GM18870 (cell line): ENCODE measurements around the gene SAE1.

Experiments
- ATAC-seq: cut with Tn5 transposase; IDR thresholded peaks from one replicate; pipeline ENCODE4 v1.9.1; 2021; ENCODE audit warnings: moderate library complexity; ENCODE audit not compliant: unreplicated experiment

SAE1 gene

DNA sequence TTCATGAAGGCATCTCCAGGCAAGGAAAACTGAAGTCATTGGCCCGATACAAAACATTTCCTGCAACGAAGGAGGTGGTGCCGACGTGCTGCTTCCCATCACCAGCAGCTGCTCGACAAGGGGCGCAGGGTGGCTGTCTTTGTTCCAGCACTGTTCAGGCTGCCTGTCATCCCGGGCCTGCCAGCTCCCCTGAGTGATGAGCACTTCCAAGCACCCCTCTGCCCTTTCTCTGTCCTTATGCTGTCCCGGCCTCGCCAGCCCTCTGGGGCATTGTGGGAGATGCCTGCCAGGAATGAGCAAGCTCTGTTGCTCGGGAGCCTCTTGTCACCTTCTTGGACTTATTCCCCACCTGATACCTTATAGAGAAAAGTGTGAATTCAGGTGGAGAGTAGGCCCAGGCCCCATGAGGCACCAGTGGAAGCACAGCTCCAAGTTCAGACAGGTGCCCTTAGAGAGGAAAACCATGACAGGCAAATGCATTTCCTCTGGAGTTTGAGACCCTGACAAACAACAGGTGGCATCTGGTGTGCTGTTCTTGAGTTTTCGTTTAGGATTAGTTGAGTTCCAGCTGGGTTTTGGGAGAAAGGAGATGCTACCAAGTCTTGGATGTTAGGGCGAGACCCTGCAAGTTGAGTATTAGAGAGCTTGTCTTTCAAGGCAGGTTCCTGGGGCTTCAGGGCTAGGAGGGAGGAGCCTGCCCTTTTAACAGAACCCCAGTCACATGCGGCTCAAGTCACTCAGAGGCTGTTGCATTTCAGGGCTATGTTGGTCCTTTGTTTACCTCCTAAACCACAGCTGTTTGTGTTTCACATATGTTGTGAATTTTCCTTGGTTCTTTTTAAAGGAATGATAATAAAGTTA lies 78.9 kb downstream of the SAE1 start:
- no peak for ATAC-seq

DNA sequence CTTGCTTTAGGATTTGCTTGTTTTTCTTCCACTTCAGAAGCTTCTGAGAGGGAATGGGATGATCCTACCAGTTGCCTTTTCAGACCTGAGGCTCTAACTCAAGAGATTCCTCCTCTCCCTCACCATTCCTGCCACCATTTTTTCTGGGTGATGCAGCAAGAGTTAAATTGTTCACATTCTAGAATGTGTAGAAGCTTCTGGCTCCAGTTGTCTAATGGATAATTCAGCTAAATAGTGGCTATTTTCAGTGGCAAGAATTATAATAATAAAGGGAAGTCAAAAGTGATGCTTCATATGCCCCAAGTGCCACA lies 79.5 kb downstream of the SAE1 start:
- ATAC-seq: no peak

DNA sequence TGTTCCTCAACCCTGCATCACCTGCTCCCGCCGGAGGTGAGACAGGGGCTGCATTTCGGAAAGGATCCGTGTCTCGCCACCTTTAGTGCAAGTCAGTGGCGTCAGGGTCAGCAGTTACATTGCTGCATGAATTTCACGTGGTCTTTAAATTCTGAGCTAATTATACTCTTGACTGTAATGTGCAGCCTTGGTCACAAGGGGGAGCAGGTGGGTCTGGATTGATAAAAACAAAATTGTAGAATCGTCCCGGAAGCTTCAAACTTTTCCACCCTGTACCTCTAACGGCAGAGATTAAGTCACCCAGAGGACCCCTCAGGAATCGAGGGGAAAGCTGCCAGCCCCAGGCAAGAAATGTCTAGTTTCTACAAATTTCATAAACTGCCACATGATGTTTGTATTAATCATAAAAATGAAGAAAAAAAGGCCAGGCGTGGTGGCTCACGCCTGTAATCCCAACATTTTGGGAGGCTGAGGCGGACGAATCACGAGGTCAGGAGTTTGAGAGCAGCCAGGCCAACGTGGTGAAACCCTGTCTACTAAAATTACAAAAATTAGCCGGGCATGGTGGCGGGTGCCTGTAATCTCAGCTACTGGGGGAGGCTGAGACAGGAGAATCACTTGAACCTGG lies 80.2 kb downstream of the SAE1 start:
- no peak for ATAC-seq

DNA sequence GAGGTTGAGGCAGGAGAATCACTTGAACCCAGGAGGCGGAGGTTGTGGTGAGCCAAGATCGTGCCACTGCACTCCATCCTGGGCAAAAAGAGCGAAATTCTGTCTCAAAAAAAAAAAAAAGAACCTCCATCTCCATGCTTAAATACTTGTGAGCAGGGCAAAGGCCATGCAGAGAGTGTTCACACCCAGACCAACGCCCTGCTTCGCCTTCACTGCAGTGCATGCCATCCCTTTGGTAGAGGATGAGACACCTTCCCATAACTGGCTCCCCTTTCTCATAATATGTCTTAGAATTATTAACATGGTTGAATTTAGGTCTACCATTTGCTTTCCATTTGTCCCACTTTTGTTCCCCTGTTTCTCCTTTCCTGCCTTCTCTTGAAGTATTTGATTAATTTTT lies 84.9 kb downstream of the SAE1 start:
- no peak for ATAC-seq

DNA sequence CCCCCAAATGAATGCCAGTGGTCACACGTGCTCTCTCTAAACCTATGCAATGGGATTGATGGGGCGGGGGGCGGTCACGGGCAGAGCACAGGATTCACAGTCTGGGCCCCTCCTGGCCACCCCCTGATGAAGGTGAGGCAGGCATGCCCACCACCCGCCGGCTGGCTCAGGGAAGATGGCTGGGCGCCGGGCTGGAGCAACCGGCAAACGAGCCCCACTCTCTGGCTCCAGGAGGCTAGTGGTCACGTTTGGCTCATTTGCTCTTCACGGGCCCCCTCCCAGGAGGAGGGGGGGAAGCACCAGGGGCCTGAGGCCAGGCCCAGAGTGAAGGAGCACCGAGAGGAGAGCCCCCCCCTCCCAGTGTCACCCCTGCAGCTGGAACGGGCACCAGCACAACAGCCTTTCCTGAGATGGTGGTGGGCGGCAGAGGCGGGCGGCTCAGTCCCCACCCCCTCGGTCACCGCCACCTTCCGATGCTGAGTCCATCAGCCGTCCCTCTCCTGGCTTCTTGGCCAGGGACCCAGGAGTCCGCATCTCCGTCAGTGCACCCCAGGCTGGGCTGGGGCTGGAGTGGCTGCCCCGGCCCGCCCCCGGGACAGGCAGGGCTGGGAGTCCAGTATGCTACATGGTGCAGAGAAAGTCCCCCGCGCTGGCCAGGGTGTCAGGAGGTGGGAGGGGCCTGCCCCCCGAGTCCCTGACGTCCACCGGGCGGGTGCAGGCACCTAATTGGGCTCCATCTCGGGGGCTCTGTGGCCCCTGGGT lies 90.6 kb downstream of the SAE1 start:
- no peak for ATAC-seq

DNA sequence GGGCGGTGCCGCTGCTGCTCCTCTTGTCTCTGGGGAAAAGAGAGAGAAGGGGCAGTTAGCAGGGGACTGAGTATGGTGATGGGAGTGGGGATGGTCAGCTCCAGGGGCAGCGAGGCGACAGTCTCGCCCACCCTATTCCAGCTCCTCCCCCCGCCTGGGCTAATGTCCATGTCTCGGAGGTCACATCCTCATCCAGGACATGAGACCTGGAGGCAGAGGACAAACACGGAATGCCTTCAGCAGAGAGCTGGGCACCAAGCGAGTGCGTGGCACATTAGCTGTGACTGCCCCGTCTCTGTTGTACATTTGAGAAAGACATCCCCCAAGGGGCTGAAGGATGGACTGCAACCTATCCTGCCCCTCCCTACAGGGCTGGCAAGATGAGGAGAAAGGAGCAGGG lies 91.3 kb downstream of the SAE1 start:
- ATAC-seq: no peak

DNA sequence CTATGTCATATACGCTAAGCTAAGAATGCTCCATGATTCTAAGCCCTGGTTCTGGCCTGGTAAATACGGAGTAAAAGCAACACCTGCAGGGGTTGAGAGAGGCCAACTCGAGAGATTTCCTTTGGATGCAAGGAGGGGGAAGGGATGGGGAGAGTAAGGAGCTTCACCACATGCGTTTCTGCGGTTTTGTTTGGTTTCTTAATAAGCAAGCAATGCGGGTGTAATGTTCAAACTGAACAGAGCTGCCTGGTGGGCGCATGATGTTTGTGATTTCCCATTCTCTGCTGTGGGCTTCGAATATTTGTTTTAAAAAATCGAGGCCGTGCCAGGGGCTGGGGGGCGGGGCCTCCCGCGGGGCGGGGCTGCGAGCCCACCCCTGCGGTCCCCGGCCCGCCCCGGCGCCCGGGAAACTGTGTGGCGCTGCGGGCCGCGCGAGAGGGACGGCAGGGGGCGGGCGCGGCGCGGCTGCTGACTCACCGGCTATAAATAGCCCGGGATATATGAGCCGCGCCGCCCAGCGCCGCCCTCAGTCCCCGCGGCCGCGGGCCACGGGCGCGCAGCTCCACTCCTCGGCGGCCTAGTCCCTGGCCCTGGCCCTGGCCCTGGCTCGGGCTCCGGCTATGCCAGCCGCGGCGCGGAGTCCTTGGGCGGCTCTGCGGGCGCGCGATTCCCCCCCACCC lies 95.3 kb downstream of the SAE1 start:
- ATAC-seq: no peak

DNA sequence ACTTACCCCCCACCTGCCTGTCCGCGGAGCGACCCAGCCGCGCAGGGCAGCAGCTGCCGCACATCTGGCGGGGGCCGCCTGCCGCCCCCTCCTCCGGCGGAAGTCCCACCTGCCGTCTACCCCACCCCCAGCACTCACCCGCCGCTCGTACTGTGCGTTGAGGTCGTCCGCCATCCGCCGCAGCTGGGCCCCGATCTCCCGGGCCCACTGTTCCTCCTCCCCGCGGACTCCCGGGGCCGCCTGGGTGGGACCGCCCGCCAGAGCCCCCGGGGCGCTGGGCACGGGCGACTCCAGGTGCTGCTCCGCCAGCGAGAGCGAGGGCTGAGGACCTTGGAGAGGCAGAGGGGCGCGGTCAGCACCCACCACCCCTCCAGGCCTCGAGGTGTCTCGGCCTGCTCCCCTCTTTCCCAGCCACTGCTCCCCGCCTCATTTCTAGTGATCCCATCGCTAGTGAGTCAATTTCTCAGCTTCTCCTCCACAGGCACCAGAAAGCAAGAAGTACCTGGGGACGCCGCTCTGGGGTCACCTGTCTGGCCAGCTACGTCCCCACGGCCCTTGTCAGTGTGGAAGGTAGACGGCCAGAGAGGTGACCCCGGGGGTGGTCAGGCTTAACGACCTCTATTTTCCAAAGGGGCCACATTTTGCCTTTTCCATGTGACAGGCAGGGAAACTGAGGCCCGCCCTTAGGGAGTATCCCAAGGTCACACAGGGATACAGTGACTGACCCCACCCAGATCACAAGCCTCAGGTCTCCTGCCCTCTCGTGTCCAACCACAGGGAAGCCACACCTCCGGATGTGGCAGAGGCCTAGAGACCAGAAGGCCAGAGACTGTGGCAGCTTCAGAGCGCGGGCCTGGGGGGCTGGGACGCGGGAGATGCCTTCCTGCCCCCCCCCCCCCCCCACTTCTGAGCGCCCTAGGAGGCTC lies 96.1 kb downstream of the SAE1 start:
- ATAC-seq: no peak

DNA sequence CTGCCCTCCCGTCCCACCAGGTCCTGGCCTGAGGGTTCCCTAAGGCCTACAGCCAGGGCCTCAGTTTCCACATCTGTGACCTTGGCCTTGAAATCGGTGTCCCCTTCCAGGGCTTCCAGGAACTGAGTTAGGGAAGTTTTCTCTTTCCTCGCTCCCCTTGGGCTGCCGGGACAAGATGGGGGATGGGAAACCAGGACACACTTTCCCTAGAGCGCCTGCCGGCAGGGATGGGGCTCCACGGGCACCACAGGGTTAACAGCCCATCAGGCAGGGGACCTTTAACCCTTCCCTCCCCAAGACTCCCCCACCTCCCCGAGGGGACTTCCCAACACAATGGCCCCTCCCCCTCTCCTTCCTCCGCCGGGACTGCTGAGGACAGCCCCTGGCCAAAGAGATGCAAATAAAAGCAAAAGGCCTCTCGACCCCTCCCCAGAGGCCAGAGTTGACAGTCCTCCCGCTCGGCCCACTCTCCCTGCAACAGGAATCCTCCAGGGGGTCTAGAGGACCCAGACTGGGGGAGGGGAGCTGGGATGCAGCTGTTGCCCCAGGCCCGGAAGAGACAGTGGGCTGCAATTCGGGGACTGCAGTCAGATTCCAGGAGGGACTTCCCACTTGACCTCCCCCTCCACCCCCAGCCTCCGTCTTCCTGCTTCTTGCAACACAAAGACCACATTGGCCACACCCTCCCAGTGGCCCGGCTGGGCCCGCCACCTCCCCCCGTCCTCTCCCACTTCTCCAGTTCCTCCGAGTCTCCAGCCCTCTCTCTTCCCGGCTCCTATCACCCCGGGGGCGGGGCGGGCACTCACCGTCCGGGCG lies 96.9 kb downstream of the SAE1 start:
- ATAC-seq: no peak

DNA sequence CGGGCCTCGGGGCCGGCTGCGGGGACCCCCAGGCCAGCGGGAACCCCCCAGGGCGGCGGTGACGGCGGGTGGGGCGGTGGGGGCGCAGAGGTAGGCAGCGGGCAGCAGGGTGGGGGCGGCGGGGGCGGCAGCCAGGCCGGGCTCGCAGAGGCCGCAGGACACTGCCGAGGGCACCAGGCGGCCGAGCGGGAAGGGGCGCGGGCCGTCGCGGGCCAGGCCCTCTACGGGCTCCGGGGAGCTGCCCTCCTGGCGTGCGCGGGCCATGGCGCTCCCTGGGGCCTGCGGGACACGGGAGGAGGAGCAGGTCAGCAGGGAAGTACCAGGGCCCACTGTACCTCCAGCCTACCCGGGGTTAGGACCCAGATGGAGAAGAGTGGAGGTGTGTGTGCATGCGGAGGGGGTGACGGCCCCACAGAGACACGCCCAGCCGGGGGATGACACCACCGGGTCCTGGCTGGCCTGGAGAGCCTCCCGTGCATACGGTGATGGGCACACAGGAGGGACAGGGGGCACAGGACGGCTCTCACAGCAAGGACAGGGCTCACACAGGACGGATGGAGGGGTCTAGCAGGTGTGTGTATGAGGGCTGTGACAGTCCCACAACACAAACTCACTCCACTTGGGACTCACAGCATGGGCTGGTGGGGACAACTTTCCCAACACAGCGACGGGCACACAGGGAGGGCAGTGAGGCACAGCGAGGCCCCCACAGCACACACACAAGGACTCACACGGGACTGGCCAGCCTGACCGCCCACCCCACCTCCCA lies 97.7 kb downstream of the SAE1 start:
- ATAC-seq: no peak

DNA sequence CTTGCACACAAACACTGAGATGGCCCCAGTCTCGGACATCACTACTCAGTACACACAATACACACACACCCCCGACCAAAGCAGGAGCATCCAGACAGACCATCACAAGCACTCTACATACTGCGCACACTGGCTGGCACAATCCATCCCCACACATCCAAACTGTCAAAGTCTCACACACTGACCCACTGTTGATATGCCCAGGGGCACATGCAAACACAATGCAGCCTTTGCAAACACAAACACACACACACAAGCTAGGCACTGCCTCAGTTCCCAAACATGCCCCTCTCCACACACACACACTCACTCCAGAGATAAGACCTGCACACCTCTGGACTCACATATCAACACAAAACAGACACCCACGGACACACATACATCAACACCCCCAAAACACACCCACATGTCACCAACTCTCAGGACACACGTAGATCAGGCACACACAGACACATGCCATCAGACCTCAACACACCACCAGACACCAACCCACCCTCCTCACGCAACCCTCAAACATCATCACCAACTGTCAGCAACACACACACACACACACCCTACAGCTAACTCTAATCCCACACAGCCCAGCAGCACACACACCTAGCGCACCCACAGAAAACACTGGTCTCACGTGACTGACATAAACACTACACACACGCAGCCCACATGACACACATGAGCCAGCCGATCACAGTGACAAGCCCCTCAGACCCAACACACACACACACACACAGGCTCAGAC lies 98.5 kb downstream of the SAE1 start:
- ATAC-seq: no peak

DNA sequence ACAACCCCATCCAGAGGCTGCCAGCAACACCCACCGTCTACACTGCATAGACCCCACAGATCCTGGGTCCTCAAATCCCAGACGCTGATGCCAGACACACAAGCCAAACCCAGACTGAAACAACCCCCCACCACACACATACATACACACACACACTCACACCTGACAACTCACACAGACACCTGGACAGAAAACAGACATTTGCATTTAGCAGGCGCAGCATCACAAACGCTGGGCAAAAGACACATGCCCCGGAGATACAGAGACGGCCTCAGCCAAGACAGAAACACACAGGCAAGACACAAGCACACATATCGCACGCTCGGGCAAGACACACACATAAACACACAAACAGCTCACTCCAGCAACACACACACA lies 99.0 kb downstream of the SAE1 start:
- no peak for ATAC-seq

DNA sequence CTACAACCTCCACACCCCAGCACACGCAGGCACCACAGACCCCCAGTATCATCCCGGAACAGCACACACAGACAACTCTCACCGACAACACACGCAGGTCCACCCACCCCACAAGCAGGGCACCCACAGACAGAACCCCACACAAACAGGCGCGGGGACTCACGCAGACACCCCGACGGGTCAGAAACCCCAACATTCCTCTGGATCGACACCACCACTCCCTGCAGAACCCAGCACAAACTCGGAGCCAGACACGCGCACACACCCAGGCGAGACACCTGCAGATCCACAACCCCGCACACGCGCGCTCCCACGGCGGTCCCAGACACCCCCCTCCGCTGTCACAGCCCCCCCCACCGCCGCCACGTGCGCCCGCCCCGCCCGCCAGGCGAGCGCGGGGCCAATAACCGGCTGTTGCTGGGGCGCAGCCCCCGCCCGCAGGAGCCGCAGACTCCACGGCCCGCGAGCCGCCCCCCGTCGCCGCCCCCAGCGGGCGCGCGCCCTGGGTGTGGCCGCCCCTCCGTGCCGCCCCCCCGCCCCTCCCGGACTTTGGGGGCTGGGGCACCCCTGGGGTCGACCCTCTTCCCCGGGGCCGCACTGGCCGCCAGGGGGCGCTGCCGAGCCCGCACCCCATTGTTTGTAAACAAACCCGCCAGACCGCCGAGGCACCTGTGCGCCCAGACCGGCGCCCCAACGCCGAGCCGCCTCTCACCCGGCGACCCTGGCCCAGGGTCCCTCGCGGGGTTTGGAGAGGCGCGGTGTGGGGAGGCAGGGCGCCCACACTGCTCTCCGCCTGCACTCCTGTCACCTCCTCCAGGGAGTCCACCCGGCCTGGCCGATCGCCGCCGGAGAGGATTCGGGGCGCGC lies 99.7 kb downstream of the SAE1 start:
- no peak for ATAC-seq

DNA sequence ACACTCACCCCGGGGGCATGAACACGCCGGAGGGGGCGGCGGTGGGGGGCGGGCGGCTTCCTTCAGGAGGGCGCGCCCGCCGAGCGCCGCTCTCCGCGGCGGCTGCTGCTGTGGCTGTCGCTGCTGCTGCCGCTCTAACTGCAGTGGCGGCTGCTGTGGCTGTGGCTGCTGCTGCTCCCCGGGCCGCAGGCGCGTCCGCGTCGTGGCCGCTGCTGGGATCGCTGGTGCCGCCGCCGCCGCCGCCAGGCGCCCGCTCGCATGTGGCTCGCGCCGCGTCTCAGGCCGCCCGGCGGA lies 100.2 kb downstream of the SAE1 start, which contains the start of gene BBC3:
Gene BBC3, minus strand, starts transcription at position 279 of the 294 bp plus-strand sequence. CDS start 2,768 bp downstream, outside the sequence.
- ATAC-seq: no peak

DNA sequence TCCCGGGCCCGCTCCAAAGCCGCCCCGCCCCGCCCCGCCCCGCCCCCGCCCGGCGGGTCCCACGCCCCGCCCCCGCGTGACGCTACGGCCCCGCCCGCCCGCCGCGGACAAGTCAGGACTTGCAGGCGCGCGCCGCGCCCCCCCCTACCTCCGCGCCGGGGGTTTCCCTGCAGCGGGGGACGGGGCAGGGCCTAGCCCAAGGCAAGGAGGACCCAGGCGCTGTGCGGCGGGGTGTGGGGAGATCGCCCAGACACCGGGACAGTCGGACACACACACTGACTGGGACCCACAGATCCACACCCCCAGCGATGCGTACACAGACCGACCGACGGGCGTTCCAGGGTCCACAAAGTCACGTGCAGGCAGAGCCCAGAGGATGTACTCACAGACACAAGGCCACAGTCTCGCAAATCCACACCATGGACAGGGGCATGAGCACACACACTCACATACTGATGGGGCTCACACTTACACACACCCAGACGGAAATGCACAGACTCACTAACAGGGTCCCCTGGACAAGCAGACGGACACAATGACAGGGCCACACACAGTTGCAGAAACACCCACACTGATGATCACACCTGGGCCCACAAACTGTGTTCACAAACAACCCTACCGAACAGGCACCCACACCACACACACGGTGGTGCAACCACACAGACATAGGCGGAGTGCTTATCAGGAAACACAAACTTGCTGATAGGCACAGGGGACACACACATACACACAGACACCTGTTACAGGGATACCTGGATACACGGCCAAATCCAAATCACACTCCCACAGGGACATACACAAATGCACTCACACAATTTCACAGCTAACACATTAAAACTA lies 100.8 kb downstream of the SAE1 start:
- no peak for ATAC-seq

DNA sequence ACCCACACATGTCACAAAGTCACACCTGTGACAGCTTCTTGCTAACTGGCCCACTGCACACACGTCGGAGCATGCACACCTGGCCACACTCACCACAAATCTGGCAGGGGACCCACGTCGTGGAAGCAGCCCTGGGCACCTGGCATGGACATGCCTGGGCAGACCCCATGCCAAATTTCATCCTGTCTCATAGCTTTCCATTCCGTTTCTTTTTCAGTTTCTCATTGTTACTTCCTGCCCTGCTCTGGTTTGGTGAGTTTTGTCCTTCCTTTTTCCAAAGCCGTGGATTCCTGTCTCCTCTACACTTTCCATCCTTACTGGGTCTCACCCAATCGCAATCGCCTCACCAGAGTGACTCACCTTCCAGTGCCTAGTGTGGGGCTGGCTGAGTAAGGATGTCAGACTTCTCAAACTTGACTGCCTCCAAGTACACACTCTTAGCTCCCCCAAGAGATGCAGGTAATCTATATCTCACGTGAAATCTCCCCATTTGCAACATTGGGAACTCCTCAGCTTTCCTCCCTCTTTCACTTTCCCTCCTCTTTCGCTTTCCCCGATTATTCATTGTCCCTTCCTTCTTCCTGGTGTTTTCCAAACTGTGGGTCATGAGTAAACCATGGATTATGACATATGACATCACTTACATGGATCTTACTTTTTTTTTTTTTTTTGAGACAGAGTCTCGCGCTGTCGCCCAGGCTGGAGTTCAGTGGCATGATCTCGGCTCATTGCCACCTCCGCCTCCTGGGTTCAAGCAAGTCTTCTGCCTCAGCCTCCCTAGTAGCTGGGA lies 102.0 kb downstream of the SAE1 start:
- ATAC-seq: no peak
